Measurements from ENCODE around the gene DTWD2. TPM values are rescaled to one million over a fixed set of nuclear protein-coding genes. Genes with fewer than 3 reads are reported as not detected.
"Not testable (repeated sequence)": the region's sequence is repeated elsewhere in the genome, so short reads cannot be mapped to it uniquely, and the experiment has no call there.

The DTWD2 gene
- polyA plus RNA-seq, 1 donor = 14.1 TPM

DNA sequence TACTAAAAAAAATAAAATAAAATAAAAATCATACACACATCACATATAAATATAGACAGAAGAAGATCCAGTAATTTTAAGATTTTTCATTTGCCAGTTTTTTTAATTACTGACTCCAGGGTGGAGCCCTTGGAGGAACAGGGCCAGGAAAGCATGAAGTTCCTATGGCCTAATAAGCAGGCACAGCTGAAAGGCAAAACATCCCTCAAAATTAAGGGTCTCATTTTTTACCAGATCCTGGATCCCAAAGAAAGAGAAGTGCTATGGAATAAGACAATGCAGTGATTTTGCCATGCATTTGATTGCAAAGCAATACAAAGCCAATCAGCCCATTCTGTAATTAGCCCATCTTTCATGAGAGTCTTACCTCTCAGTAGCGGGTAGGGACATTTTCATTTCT is 11.3 kb upstream of the DTWD2 start:
- no peak for DNase-seq

- DNase-seq = not testable (repeated sequence)
Measured at GRCh38 chr5:118998861-118999260, 10.5 kb upstream of the DTWD2 start.

- DNase-seq = no peak
Measured at GRCh38 chr5:118996098-118996497, 7.8 kb upstream of the DTWD2 start.

- DNase-seq = no peak
Measured at GRCh38 chr5:118994595-118994994, 6.2 kb upstream of the DTWD2 start.

DNA sequence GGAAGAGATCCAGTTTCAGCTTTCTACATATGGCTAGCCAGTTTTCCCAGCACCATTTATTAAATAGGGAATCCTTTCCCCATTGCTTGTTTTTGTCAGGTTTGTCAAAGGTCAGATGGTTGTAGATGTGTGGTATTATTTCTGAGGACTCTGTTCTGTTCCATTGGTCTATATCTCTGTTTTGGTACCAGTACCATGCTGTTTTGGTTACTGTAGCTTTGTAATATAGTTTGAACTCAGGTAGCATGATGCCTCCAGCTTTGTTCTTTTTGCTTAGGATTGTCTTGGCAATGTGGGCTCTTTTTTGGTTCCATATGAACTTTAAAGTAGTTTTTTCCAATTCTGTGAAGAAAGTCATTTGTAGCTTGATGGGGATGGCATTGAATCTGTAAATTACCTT is 4.8 kb upstream of the DTWD2 start:
- DNase-seq = not testable (repeated sequence)

DNA sequence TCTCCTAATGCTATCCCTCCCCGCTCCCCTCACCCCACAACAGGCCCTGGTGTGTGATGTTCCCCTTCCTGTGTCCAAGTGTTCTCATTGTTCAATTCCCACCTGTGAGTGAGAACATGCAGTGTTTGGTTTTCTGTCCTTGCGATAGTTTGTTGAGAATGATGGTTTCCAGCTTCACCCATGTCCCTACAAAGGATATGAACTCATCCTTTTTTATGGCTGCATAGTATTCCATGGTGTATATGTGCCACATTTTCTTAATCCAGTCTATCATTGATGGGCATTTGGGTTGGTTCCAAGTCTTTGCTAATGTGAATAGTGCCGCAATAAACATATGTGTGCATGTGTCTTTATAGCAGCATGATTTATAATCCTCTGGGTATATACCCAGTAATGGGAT is 3.7 kb upstream of the DTWD2 start:
- DNase-seq = not testable (repeated sequence)

DNA sequence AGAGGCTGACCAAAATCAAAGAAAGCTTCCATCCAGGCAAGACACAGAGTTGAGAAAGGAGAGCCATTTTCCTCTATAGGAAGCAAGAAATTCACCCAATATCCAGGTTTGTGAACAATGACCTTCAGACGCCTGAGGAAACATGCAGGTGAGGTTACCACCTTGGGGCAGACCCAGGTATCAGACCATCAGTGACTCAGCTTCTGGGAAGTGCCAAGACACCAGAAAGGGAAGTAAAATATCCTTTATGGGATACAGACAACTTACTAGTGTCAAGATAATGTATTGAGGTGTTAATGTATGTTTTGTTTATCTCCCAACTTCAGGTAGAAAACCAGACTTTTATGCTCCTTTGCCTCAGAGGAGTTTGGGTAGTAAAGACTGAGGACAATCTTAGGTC is 2.2 kb upstream of the DTWD2 start:
- no peak for DNase-seq

DNA sequence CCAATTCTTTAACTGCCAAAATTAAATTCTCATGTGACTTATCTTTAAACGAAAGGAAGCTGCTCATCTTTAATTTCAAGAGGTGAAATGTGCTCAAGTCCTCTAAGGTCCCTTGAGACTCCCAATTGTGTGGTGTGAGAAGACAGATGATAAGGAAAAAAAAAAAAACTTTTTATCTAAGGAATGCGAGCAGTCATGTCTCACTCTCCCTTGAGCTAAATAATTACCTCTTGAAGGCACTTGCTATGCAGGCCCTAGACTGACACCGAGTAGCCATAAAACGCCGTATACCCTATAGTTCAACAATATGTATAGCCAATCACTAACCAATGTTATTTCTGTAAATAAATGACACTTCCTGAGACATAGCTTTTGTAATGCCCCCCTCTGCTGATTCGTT is 1.5 kb upstream of the DTWD2 start:
- no peak for DNase-seq

DNA sequence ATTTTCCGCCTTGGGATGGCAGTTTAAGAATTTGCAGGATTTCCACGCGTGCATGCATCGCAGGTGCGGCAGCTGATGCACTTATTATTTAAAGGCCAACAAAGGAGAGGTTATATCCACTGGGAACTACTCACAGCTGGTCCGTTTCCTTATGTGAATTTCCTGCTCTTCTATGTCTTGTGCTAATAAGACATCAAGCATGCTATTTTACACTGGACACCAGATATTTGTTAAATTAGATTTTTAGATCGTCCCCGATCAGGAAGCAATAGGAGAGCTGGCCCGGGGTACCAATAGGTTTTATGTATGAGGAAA is 476 bp upstream of the DTWD2 start:
- DNase-seq = no peak

GRCh38 chr5:118984602-118985001 is 3.7 kb downstream of the DTWD2 start:
- DNase-seq = no peak

GRCh38 chr5:118981783-118982182 is 6.6 kb downstream of the DTWD2 start:
- no peak for DNase-seq

GRCh38 chr5:118980438-118980837 is 7.9 kb downstream of the DTWD2 start:
- DNase-seq = no peak

- no peak for DNase-seq
Measured at GRCh38 chr5:118980017-118980416, 8.3 kb downstream of the DTWD2 start.

- not testable (repeated sequence) for DNase-seq
Measured at GRCh38 chr5:118973779-118974445, 14.4 kb downstream of the DTWD2 start.

DNA sequence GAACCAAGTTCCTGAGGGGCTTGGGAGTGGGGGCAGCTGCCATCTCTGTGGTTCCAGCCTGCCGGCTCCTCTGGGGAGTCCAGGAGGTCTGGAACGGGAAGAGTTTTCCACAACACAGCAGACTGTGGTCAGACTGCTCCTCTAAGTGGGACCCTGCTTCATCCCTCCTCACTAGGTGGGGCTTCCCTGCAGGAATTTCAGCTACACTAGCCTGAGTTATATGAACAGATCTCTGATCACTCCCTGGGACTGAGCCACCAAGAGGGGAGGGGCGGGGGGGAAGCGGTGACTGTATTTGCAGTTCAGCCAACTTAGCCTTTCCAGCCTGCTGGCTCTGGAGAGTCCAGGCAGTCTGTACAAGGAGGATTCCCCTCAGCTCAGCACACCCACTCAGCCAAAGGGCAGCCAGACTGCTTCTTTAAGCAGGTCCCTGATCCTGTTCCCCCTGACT is 19.4 kb downstream of the DTWD2 start:
- DNase-seq = no peak

DNA sequence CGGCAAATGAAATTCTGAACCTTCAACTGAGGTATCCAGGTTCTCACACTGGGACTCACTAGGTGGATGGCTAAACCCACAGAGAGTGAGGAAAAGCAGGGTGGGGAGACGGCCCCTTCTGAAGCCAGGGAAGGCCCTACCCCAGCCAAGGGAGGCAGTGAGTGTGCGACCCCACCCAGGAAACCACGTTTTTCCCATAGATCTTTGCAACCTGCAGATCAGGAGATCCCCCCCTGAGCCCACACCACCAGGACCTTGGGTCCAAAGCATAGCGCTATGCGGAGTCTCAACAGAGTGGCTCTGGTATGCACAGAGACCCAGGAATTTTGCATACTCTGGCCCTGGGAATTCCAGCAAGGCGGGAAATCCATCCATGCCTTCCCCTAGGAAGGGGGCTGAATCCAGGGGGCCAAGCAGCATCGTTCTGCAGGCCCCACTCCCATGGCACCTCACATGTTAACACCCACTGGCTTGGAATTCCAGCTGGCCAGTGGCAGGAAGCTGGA is 19.9 kb downstream of the DTWD2 start:
- no peak for DNase-seq

DNA sequence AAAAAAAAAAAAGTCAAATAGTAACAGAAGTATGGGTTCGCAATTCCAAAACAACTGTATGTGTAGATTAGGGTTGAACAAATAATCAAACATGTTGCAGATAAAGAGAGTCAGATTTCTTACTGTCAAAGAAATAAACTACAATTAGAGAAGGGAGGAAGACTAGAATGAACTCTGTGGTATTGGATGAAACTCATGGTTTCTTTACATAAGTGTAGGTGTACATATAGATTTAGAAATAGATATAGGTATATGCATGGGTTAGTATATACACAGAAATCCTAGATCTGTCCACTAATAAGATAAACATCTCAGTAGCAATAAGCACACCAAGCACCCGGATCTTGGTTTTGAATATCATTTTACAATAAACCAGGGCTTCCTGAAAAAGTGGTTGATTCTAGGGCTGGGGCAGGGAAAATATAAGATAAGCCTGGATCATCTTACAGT is 21.3 kb downstream of the DTWD2 start:
- DNase-seq = no peak

DNA sequence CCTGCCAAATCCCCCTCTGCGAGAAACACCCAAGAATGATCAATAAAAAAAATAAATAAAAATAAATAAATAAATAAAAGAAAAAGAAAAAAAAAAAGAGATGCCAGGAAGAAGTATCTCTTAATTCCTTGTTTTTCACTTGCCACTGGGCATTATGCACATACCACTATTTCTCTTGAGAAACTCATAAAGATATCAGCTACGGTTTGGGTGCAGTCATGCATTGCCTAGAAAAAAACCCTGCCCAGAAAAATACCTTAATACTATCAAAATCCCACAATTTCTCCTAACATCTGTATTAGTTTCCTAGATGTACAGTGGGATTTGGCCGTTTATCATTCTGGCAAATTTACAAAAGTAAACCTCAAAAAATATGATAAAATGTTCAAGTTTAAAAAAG is 22.5 kb downstream of the DTWD2 start:
- no peak for DNase-seq

DNA sequence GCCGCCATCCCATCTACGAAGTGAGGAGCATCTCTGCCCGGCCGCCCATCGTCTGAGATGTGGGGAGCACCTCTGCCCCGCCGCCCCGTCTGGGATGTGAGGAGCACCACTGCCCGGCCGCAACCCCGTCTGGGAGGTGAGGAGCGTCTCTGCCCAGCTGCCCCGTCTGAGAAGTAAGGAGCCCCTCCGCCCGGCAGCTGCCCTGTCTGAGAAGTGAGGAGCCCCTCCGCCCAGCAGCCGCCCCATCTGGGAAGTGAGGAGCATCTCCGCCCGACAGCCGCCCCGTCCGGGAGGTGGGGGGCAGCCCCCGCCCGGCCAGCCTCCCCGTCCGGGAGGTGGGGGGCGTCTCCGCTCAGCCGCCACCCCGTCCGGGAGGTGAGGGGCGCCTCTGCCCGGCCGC is 23.4 kb downstream of the DTWD2 start:
- DNase-seq = not testable (repeated sequence)

DNA sequence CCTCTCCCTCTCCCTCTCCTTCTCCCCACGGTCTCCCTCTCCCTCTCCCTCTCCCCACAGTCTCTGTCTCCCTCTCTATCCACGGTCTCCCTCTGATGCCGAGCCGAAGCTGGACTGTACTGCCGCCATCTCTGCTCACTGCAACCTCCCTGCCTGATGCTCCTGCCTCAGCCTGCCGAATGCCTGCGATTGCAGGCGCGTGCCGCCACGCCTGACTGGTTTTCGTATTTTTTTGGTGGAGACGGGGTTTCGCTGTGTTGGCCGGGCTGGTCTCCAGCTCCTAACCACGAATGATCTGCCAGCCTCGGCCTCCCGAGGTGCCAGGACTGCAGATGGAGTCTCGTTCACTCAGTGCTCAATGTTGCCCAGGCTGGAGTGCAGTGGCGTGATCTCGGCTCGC is 24.0 kb downstream of the DTWD2 start:
- not testable (repeated sequence) for DNase-seq

- no peak for DNase-seq
Measured at GRCh38 chr5:118963169-118963568, 25.2 kb downstream of the DTWD2 start.

GRCh38 chr5:118960557-118960956 is 27.8 kb downstream of the DTWD2 start:
- DNase-seq = no peak

- no peak for DNase-seq
Measured at GRCh38 chr5:118956727-118957126, 31.6 kb downstream of the DTWD2 start.

DNA sequence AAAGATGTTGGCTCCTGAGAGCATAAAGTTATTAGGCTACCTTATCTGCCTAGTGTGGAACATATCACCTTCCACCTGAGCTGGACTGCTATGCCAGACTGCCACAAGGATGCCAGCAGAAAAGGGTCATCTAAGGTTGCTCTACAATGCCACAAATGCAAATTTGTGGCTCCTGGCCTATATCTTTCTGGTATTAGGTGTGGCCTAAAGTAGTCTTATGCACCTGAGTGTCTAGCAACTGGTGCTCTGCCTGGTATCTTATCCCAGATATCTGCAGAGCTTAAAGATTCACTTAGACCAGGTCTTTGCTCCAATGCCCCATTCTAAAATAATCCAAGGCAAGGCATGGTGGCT is 34.7 kb downstream of the DTWD2 start:
- DNase-seq = no peak
